SK-N-MC (cell line): ENCODE results near the gene ACVRL1.

Experiments
- EZH2 ChIP-seq: fragments of 200-600 bp; sonication (generic); IDR thresholded peaks from one replicate; pipeline ENCODE4 v1.6.1; 2017; ENCODE audit warnings: antibody characterized with exemption
- POLR2AphosphoS5 ChIP-seq: IDR thresholded peaks from 2 replicates; pipeline ENCODE4 v1.6.1; 2012; ENCODE audit warnings: mild to moderate bottlenecking, low read depth, low read length, borderline replicate concordance

DNA sequence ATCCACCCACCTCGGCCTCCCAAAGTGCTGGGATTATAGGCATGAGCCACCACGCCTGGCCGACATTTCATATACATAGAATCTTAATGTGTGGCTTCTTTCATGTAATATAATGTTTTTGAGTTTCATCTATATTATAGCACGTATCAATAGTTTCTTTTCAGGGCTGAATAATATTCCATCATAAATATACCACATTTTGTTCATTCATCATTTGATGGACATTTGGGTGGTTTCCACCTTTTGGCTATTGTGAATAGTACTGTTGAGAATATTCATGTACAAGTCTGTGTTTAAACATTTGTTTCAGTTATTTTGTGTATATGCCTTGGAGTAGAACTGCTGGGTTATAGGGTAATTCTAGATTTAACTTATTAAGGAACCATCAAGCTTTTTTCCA lies 56.2 kb downstream of the ACVRL1 start:
- TF ChIP-seq POLR2AphosphoS5 (no peak), EZH2 (no peak)
